Measurements from ENCODE around the gene LRRC8E.

The LRRC8E gene

DNA sequence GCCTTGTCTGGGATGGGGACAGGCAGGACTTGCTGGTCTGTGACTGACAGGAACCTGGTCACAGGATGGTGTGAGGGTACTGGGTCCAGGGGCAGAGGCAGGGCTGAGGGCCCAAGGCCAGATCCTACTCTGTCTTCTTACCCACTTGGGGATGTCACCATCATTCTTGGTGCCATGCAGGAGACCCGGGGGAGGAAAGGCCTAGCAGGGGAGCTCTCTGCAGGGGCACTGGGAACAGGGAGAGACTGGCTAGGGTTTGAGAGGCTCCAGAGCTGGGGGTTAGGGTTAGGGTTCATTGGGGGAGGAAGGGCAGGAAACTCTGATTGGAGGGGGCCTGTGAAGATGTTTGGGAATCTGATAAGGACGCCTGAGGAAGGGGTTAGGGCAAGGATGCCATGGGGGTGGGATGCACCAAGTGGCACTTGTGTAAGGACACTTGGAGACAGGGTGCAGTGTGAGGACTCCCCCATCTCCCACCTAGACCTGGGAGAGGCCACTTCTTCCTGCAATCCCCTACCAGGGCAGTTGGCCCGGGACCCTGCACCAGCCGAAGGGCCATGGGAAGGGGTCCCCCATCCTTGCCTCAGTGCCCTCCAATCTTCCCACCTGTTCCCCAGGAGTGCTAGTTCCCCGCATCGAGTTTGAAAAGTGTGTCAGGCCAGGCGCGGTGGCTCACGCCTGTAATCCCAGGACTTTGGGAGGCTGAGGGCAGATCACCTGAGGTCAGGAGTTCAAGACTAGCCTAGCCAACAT lies 21.0 kb upstream of the LRRC8E start:
- no peak overlapping the region for H3K4me3 ChIP-seq (ENCODE audit: low read depth, low read length)
- DNase-seq (ENCODE audit: low read depth), result no peak

GRCh38 chr19:7868326-7868670 lies 20.0 kb upstream of the LRRC8E start:
- H3K4me3 ChIP-seq (ENCODE audit: low read depth, low read length), result no peak overlapping the region
- no peak for TF ChIP-seq CTCF (IDR thresholded peaks at IDR 0.05; ENCODE audit: low read depth, low read length)
- TF ChIP-seq MYC (IDR thresholded peaks at IDR 0.05; ENCODE audit: low read depth, low read length), result peak; percentile 86
- peak; percentile 86 for TF ChIP-seq MAX (IDR thresholded peaks at IDR 0.05; ENCODE audit: low read depth, low read length)
- TF ChIP-seq POLR2A (IDR thresholded peaks at IDR 0.05; ENCODE audit: extremely low read depth, insufficient read length), result no peak
- DNase-seq (ENCODE audit: low read depth), result no peak

More for the DNA sequence above, 21.0 kb upstream of the LRRC8E start:
- TF ChIP-seq CTCF (IDR thresholded peaks at IDR 0.05; ENCODE audit: low read depth, low read length) (no peak), MAX (IDR thresholded peaks at IDR 0.05; ENCODE audit: low read depth, low read length) (no peak), MYC (IDR thresholded peaks at IDR 0.05; ENCODE audit: low read depth, low read length) (no peak), POLR2A (IDR thresholded peaks at IDR 0.05; ENCODE audit: extremely low read depth, insufficient read length) (no peak)

DNA sequence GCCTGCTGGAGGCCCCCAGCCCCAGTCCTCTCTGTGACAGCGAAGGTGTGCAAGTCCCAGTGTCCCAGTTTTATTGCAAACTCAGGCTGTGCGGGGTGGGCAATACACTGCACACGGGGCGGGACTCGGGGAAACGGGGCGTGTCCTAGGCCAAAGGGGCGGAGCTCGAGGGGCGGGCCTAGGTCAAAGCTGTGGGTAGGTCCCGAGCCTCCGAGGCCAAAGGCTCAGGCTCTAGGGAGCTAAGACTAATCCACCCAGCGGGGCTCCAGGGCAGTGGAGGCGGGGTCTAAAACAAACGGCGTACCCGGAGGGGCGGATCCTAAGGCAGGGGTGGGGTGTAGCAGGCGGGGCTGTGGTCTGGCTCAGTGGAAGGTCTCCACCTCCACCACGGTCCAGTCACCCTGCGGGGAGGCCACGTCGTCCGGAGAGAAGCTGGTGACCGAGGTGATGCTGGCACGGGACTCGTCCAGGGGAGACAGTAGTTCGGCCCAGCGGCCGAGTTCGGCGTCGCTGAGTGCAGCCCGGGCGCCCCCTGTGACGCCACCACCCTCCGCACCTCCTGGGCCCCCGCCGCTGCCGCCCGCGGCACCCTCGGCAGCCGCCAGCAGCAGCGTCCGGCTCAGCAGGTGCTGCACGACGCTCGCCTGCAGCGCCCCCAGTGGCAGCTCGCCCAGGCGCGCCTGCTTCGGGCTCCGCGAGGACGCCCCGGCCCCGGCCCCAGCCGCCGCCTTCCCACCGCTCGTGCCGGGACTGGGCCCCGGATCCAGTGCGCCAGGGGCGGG lies 19.4 kb upstream of the LRRC8E start:
- H3K4me3 ChIP-seq (ENCODE audit: low read depth, low read length), result peak overlapping the region; percentile 55
- peak; percentile 96 for DNase-seq (ENCODE audit: low read depth)
- peak; percentile 81 for TF ChIP-seq MAX (IDR thresholded peaks at IDR 0.05; ENCODE audit: low read depth, low read length)
- TF ChIP-seq POLR2A (IDR thresholded peaks at IDR 0.05; ENCODE audit: extremely low read depth, insufficient read length), result peak; percentile 50
- TF ChIP-seq MYC (IDR thresholded peaks at IDR 0.05; ENCODE audit: low read depth, low read length), result peak; percentile 91
- peak; percentile 30 for TF ChIP-seq CTCF (IDR thresholded peaks at IDR 0.05; ENCODE audit: low read depth, low read length)

GRCh38 chr19:7869453-7869909 lies 18.8 kb upstream of the LRRC8E start:
- TF ChIP-seq MAX (IDR thresholded peaks at IDR 0.05; ENCODE audit: low read depth, low read length) (peak; percentile 7; the same call in 1 of the 2 replicates), MYC (IDR thresholded peaks at IDR 0.05; ENCODE audit: low read depth, low read length) (no peak), POLR2A (IDR thresholded peaks at IDR 0.05; ENCODE audit: extremely low read depth, insufficient read length) (no peak)
- peak overlapping the region; percentile 13 for H3K4me3 ChIP-seq (ENCODE audit: low read depth, low read length)
- peak; percentile 72 for DNase-seq (ENCODE audit: low read depth)

DNA sequence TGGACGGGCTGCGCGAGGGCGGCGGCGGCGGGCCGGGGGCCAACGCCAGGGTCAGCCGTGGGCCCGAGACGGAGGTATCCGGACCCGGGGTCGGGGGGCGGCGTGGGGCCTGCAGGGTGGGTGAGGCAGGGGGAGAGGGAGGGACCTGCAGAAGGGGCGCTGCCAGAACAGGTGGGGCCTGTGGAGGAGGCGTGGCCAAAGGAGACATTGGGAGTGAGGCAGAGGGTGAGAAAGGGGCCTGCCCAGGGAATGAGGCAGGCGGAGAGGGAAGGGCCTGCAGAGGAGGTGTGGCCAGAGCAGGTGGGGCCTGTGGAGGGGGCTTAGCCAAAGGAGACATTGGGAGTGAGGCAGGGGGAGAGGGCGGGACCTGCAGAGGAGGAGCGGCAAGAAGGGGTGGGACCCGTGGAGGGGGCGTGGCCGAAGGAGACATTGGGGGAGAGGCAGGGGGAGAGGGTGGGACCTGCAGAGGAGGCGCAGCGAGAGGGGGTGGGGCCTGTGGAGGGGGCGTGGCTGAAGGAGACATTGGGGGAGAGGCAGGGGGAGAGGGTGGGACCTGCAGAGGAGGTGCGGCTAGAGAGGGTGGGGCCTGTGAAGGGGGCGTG lies 18.3 kb upstream of the LRRC8E start:
- TF ChIP-seq CTCF (IDR thresholded peaks at IDR 0.05; ENCODE audit: low read depth, low read length), result no peak
- no peak for TF ChIP-seq POLR2A (IDR thresholded peaks at IDR 0.05; ENCODE audit: extremely low read depth, insufficient read length)
- no peak for TF ChIP-seq MYC (IDR thresholded peaks at IDR 0.05; ENCODE audit: low read depth, low read length)
- no peak for TF ChIP-seq MAX (IDR thresholded peaks at IDR 0.05; ENCODE audit: low read depth, low read length)
- peak; percentile 85 for DNase-seq (ENCODE audit: low read depth)
- H3K4me3 ChIP-seq (ENCODE audit: low read depth, low read length), result no peak overlapping the region
